ENCODE data around the gene BPI. TPM values are rescaled to one million over a fixed set of nuclear protein-coding genes. Genes with fewer than 3 reads are reported as not detected.
"Not testable (repeated sequence)": the region's sequence is repeated elsewhere in the genome, so short reads cannot be mapped to it uniquely, and the experiment has no call there.

Gene BPI
- 0.10 TPM in 1 of 2 replicates, not detected in the other for total RNA-seq (2014; rRNA removed; shearing (Covaris generic))

- peak; percentile 86 for DNase-seq (ENCODE audit: low spot score)
These were observed at the start of gene BPI for GRCh38 chr20:38303908-38304379. TSS of gene BPI (plus strand) at chr20:38304156. CDS start at chr20:38304224, 68 bp downstream.

- DNase-seq (ENCODE audit: low spot score) = not testable (repeated sequence)
These were observed 49.3 kb upstream of the BPI start for GRCh38 chr20:38254621-38255020.

DNA sequence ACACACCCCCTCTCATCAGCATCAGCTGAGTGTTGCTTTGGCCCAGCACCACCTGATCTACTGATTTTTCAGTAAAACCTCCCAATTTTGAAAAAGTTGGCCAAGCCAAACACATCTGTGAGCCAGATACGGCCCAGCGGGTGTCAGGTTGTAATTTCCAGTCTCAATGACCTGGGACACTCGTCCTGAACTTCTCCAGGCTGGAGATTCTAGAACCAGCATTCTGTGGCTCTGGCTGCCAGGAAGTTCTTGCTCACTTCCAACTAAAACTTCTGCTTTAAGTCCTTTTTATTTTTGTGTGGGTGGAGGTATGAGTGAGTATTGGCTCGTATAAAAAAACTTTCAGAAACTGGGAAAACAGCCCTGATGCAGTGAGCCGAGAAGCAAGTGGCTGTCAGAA is 48.6 kb upstream of the BPI start:
- DNase-seq (ENCODE audit: low spot score) = no peak

- no peak for DNase-seq (ENCODE audit: low spot score)
These were observed 47.9 kb upstream of the BPI start for GRCh38 chr20:38256021-38256420.

DNA sequence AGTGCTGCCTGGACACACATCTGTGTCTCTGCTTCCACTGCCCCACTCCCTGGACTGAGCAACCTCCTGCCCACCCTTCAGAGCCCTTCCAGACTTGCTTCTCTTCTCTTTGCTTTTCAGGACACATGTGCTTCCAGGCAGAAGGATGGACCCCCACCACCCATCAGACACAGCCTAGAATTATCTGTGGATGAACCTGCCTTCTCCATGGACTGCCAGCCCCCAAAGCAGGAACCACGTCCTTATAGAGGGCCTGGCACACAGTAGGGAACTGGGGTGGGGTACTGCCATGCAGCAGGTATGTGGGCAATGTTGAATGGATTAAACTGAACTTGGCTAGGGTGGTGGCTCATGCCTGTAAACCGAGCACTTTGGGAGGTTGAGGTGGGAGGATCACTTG is 47.0 kb upstream of the BPI start:
- DNase-seq (ENCODE audit: low spot score) = no peak

GRCh38 chr20:38258545-38259215 is 45.3 kb upstream of the BPI start:
- DNase-seq (ENCODE audit: low spot score) = no peak

DNA sequence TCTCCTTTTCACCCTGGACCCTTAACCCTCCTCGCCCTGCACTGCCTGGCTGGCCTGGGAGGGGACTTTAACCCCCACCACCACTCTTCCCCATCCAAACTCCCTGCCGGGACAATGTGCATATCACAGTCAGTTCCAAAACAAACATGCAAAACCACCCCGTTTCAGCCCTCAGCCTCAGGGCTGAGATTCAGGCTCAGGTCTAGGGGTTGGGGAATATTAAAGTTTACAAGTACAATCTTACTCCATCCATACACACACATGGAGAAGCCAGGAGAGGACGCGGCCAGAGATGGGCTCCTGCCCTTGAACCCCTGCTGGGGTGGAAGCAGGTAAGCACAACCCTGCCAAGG is 44.0 kb upstream of the BPI start:
- no peak for DNase-seq (ENCODE audit: low spot score)

GRCh38 chr20:38260378-38261053 is 43.4 kb upstream of the BPI start, which contains the start of gene KIAA1755:
TSS of gene KIAA1755 (minus strand) at chr20:38260735. CDS start at chr20:38260500, 235 bp downstream.
- DNase-seq (ENCODE audit: low spot score) = no peak

GRCh38 chr20:38261054-38261390 is 42.9 kb upstream of the BPI start:
- DNase-seq (ENCODE audit: low spot score) = no peak

- no peak for DNase-seq (ENCODE audit: low spot score)
These were observed 41.0 kb upstream of the BPI start for GRCh38 chr20:38262931-38263330.

GRCh38 chr20:38266426-38266825 is 37.5 kb upstream of the BPI start:
- DNase-seq (ENCODE audit: low spot score) = no peak

- no peak for DNase-seq (ENCODE audit: low spot score)
These were observed 36.7 kb upstream of the BPI start for GRCh38 chr20:38267296-38267695.

GRCh38 chr20:38267901-38268514 is 35.9 kb upstream of the BPI start:
- no peak for DNase-seq (ENCODE audit: low spot score)

DNA sequence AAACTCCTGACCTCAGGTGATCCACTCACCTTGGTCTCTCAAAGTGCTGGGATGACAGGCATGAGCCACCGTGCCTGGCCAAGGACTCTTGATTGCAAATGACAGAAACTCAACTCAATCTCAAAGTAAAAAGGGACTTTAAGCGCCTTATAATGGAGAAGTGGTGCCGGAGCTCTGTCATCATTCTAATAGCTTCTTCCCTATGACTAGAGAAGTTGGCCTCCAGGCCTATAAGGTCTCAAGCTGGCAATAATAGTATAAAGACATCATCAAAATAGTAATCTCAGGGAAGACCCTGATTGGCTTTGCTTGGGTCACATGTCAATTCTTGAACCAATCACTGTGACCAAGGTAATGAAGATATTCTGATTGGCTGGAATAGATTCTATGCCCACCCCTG is 34.9 kb upstream of the BPI start:
- no peak for DNase-seq (ENCODE audit: low spot score)

DNA sequence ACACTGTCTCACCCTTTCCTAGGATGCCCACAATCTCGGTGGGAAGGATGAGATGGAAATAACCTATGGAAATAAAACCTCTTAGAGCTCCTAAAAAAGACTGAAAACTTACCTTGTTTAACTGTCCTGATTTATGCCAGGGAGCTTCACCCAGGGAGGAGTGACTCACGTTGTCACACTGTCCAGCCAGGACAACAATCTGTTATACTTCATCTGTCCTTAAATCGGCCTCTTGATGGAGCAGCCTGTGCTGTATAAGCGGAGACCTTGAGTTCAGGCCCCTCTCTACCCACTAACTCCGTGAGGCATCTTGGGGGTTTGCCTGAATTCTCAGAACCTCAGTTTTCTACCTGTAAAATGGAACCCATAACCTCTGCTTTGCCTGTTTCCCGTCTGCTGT is 34.2 kb upstream of the BPI start:
- DNase-seq (ENCODE audit: low spot score) = no peak

GRCh38 chr20:38270869-38271605 is 32.9 kb upstream of the BPI start:
- peak; percentile 91 for DNase-seq (ENCODE audit: low spot score)

GRCh38 chr20:38271608-38272120 is 32.3 kb upstream of the BPI start:
- no peak for DNase-seq (ENCODE audit: low spot score)

GRCh38 chr20:38272398-38272797 is 31.6 kb upstream of the BPI start:
- no peak for DNase-seq (ENCODE audit: low spot score)

DNA sequence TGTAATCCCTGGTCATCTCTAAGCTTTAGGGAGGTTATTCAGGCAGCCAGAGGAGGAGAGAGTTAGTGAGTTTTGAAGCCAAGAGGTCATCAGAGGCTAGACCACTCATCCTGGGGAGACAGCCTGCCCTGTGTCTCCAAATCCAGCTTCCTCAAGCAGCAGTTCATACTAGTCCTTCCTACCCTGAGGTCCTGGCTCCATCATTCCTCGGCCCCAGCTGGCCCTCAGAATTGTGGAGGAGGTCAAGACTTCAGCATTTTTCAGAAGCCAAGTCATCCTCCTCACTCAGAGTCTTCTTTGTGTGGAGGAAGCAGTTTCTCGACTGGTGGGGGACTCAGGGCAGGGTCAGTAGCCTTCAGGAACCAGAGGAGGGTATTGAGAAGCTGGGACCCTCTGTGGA is 31.0 kb upstream of the BPI start:
- no peak for DNase-seq (ENCODE audit: low spot score)

- peak; percentile 78 for DNase-seq (ENCODE audit: low spot score)
These were observed 28.0 kb upstream of the BPI start for GRCh38 chr20:38275815-38276550.

- DNase-seq (ENCODE audit: low spot score) = no peak
These were observed 26.7 kb upstream of the BPI start for GRCh38 chr20:38277285-38277684.

Data from H4 (cell line).